NT2/D1 (cell line): ENCODE results near the gene VEZF1.

Experiments used
- YY1 ChIP-seq: IDR thresholded peaks from 2 replicates; pipeline ENCODE4 v1.6.1; 2011; ENCODE audit not compliant: insufficient read length, insufficient read depth
- ZNF274 ChIP-seq: IDR thresholded peaks from 2 replicates; pipeline ENCODE4 v1.6.1; 2011; ENCODE audit warnings: mild to moderate bottlenecking, low read depth, low read length

DNA sequence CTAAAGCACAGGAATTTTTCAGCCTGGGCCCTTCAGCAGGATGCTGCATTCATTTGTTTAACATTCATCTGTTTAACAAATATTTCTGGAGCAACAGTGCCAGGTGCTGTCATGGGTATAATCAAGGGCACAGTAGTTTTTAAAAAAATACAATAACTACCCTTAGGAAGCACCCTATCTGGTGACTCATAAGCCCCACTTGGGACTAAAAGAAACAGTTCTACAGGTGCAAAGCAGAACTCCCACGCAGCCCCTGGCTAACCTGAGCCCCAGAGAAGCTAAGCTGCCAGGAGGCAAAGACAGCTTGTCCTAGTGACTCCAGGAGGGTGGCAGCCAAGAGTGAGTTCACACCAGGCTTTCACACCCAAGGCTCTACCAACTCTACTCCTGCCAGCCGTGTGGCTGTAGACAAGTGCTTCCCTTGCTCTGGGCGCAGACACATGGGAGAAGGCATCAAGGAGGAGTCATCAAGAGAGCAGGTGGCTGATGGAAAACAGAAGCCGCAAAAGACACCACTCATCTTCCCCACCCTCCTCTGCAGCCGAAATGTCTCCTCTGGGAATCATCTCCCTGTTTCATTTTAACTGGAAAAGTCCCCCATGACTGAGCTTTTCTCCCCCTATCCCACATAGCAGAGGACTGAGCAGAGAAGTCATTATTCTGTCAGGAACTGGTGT lies 47.3 kb downstream of the VEZF1 start:
- TF ChIP-seq YY1 (no peak), ZNF274 (no peak)
